ENCODE data around the gene GALR1.

The GALR1 gene

GRCh38 chr18:77316641-77317040, 67.0 kb downstream of the GALR1 start:
- no peak for TF ChIP-seq CTCF (IDR thresholded peaks at IDR 0.05; ENCODE audit: low read depth, low read length)
- Histone ChIP-seq H3K9me3 (no peaks in the 10 kb centered on the region), H3K4me1 (no peaks in the 10 kb centered on the region; the same call in 1 of the 2 replicates), H3K27me3 (no peaks in the 10 kb centered on the region), H3K36me3 (no peaks in the 10 kb centered on the region), H3K4me3 (ENCODE audit: low read depth, low read length) (no peak overlapping the region)
- DNase-seq, result no peak

GRCh38 chr18:77320971-77321559, 71.4 kb downstream of the GALR1 start:
- no peaks in the 10 kb centered on the region for H3K9me3 ChIP-seq
- no peaks in the 10 kb centered on the region for H3K27me3 ChIP-seq
- no peak overlapping the region for H3K4me3 ChIP-seq (ENCODE audit: low read depth, low read length)
- no peak for TF ChIP-seq CTCF (IDR thresholded peaks at IDR 0.05; ENCODE audit: low read depth, low read length)
- DNase-seq, result no peak
- no peaks in the 10 kb centered on the region for H3K36me3 ChIP-seq
- H3K4me1 ChIP-seq, result peaks cover 5% of the 10 kb centered on the region; the same call in 1 of the 2 replicates

- H3K4me3 ChIP-seq (ENCODE audit: low read depth, low read length), result no peak overlapping the region; the same call in 1 of the 2 replicates
- H3K36me3 ChIP-seq, result no peaks in the 10 kb centered on the region
- no peak for TF ChIP-seq CTCF (IDR thresholded peaks at IDR 0.05; ENCODE audit: low read depth, low read length)
- DNase-seq, result peak; percentile 32
- no peaks in the 10 kb centered on the region for H3K9me3 ChIP-seq
- H3K4me1 ChIP-seq, result peaks cover 5% of the 10 kb centered on the region; the same call in 1 of the 2 replicates
- no peaks in the 10 kb centered on the region for H3K27me3 ChIP-seq
Measured at GRCh38 chr18:77321823-77322805, 72.5 kb downstream of the GALR1 start.

GRCh38 chr18:77323640-77324299, 74.1 kb downstream of the GALR1 start:
- no peak overlapping the region for H3K4me3 ChIP-seq (ENCODE audit: low read depth, low read length)
- H3K36me3 ChIP-seq, result no peaks in the 10 kb centered on the region
- peaks cover 5% of the 10 kb centered on the region; the same call in 1 of the 2 replicates for H3K4me1 ChIP-seq
- no peaks in the 10 kb centered on the region for H3K27me3 ChIP-seq
- no peaks in the 10 kb centered on the region for H3K9me3 ChIP-seq
- no peak for DNase-seq
- no peak for TF ChIP-seq CTCF (IDR thresholded peaks at IDR 0.05; ENCODE audit: low read depth, low read length)
